ENCODE measurements around the gene CELA2B. TPM values are rescaled to one million over a fixed set of nuclear protein-coding genes. Genes with fewer than 3 reads are reported as not detected.
"Not testable (repeated sequence)": the region's sequence is repeated elsewhere in the genome, so short reads cannot be mapped to it uniquely, and the experiment has no call there.

The CELA2B gene
- total RNA-seq, 1 donor from 2014 or later: not detected

DNA sequence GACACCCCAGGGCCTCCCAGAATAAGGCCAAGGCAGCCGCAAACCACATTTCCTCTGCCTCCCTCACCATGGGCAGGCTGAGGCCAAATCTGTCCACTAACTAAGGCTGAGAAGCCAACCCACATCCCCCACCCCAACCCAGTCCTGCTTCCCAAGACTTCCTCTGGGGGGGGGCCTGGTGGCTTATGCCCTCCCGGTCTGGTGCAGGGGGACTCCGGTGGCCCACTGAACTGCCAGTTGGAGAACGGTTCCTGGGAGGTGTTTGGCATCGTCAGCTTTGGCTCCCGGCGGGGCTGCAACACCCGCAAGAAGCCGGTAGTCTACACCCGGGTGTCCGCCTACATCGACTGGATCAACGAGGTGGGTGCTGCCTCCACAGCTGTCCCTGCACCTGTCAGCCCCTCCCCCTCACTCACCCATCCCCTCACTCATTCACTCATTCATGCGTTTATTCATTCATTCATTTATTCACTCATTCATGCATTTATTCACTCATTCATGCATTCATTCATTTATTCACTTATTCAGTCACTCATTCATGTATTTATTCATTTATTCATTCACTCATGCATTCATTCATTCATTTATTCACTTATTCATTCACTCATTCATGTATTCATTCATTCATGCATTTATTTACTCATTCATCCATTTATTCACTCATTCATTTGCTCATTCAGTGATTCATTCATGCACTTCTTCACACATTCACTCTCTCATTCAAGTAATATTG is 30.3 kb upstream of the CELA2B start:
- no peak for DNase-seq

DNA sequence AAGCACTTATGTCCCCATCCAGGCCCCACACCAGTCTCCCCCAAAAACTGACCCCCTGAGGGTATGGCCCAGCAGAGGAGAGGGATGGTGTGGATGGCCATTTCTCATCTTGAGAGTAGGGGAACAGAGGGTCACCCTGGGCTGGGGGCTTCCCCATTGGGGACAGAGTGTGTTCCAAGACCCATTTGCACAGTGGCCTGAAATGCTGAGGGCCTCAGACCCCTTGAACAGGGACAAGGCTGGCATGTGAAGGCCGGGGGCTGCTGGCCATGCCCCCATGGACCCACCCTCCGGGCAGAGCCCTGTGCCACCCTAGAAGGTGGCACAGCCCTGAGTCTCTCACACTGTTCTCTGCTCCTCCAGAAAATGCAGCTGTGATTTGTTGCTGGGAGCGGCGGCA is 29.7 kb upstream of the CELA2B start:
- DNase-seq: no peak

GRCh38 chr1:15448877-15449462 is 26.9 kb upstream of the CELA2B start:
- DNase-seq: no peak

DNA sequence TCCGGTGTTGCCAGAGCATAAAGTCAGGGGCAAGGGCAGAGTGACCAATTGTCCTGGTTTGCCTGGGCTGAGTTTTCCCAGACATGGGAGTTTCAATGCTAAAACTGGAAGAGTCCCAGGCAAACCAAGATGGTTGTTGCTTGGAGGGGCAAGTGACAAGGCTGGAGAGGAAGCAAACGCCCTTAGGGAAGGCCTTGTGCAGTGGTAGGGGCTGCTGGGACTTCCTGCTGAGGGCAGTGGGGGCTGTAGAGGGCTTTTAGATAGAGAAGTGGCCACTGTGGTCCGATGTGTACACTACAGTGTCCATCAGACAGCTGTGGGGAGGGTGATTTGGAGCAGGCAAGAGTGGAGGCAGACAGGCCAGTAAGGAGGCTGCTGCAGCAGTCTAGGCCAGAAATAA is 26.3 kb upstream of the CELA2B start:
- no peak for DNase-seq

DNA sequence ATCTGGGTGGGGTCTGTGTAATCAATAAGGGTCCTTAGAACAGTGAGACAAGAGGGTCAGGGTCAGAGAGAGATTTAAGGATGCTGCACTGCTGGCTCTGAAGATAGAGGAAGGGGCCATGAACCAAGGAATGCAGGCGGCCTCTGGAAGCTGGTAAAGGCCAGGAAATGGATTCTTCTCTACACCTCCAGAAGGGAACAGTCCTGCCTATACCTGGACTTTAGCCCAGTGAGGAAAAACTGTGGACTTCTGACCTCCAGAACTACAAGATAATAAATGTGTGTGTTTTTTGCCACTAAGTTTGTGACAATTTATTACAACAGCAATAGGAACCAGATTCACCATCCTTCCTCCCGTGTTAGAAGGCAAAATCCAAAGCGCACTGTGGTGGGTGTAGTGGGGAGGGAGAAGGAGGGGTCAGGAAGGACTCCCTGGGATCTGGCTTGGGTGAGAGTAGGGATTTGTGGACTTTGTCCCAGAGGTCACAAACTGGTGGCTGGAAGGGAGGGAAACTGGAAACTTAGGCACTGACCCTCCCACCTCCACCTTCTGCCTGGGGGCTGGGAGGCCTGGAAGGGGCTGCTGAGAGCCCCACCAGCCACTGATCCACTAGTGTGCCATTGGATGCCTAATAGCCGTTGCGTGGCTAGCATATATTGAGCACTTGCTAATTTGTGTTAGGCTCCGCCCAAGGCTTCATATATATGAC is 24.7 kb upstream of the CELA2B start:
- no peak for DNase-seq

GRCh38 chr1:15452216-15452615 is 23.7 kb upstream of the CELA2B start:
- no peak for DNase-seq

- DNase-seq: no peak
Measured at GRCh38 chr1:15452866-15453571, 22.9 kb upstream of the CELA2B start.

DNA sequence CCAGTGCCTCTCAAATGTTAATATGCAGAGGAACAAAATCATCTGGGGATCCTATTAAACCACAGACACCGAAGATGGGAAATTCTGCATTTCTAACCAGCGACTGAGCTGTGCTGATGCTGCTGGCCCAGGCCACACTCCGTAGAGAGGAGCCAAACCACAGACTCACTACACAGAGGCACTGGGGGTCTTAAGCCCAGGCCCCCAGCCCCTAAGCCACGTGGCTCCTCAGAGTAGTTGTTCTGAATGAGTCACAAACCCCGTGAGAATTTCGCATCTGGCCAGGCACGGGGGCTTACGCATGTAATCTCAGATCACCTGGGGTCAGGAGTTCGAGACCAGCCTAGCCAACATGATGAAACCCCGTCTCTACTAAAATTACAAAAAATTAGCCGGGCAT is 22.2 kb upstream of the CELA2B start:
- DNase-seq: no peak

DNA sequence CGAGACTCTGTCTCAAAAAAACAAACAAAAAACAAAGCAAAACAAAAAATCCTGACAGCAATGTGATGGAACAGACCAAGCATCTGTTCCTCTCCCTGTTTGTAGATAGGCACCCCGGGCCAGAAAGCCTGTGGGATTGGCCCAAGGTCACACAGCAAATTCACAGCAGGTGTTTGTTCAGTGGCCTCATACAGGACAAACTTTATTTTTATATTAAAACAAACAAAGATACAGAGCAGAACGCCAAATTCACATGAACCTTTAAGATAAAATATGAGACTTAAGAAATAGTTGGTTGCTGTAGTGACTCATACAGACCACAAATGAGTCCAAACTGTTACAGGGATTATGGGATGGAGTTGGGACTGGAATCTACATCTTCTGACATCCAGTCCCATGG is 21.6 kb upstream of the CELA2B start:
- no peak for DNase-seq

DNA sequence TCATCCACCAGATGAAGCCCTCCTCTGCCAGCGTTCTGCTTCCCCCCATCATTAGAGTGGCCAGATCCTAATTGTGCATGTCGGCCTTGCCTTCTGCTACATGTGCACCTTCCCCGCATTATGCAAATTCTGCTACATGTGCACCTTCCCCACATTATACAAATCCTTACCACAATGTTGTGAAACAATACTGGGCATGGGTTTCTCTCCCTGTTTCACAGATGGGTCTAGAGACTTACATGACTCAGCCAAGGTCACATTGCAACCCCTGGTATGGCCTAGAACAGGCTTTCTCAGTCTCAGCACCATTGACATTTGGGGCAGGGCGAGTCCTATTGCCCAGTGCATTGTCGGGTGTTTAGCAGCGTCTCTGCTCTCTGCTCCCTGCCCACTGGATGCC is 20.4 kb upstream of the CELA2B start:
- no peak for DNase-seq

DNA sequence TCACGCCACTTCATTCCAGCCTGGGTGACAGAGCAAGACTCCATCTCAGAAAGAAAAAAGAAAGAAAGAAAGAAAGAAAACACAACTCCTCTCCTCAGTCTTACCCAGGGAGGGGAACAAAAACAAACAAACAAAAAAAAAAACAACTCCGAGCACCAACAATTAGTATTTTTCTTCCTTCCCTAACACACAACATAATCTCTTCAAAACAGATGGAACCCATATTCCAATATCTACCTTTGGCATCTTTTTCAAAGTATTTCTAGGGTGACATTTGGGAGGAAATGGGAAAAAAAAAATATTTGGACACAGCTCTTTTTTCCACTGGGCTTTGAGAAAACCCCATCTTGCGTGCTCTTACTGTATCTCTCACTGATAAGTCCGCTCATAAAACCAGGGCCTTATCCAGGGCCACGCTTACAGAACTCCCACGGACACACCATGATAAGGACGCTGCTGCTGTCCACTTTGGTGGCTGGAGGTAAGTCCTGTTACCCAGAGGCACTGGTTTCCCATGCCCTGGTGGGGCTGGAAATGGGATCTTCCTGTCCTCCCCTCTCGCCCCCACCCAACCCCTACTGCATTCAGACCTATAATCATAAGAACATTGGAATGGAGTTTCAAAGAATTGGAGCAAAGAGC is 19.5 kb upstream of the CELA2B start, which contains the start of gene CELA2A:
CELA2A (plus strand) TSS at position 420 of the 642 bp plus-strand sequence; CDS start at position 442, 22 bp downstream.
- DNase-seq: no peak

DNA sequence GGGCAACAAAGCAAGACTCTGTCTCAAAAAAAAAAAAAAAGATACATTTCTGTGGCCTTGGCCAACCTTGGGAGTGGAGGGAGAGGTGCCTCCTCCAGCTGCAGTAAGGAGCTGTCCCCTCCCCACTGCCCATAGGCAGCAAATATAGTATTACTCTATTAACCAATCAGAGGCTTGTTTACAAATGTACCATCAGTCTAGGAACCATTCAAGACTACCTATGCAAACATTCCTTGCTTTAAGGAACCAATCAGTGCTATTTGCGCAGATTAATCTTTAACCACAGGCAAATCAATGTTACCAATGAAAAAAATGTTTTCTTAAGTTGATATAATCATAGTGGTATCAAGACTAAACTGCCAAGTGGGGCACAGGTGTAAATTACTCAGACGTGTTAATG is 18.3 kb upstream of the CELA2B start:
- no peak for DNase-seq

DNA sequence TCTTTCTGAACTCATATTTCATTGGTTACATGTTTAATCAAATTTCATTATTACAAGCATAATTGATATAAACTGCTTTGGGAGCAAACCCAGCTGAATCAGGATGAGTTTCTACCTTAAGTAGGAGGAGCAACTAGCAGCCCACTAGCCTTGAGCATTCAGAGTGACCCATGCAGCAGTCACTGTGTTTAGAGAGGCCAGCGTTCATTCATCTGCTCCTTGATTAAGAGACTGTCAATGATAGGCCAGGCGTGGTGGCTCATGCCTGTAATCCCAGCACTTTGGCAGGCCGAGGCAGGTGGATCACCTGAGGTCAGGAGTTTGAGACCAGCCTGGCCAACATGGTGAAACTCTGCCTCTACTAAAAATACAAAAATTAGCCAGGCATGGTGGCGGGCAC is 17.5 kb upstream of the CELA2B start:
- not testable (repeated sequence) for DNase-seq

- no peak for DNase-seq
Measured at GRCh38 chr1:15459771-15460707, 15.9 kb upstream of the CELA2B start.

- DNase-seq: peak; percentile 34
Measured at GRCh38 chr1:15460708-15461095, 15.2 kb upstream of the CELA2B start.

DNA sequence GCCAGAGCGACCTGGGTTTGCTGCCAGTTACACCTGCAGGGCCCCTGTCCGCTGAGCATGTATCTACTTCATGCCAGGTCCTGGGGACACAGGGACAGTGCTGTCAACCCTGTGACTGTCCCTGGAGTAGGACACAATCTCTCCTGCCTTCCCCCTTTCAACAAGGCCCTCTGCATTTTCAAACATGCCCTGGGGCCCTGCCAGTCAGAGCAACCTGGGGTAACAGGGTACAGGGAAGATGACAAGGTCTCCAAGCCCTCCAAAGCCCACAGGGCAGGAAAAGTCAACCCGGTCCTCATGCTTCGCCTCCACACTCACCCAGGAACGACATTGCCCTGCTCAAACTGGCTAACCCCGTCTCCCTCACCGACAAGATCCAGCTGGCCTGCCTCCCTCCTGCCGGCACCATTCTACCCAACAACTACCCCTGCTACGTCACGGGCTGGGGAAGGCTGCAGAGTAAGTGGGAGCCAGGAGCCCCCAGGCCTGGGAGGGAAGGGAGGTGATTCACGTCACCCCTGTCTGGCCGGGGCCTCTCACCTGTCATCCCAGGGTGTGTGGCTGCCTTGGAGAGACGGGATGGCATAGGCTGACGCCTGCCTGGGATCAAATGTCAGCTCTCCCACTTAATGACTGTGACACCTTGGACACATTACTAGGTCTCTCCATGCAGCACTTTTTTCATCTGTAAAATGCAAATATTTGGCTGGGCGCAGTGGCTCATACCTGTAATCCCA is 12.7 kb upstream of the CELA2B start:
- not testable (repeated sequence) for DNase-seq

GRCh38 chr1:15463926-15464322 is 12.0 kb upstream of the CELA2B start:
- DNase-seq: not testable (repeated sequence)

GRCh38 chr1:15465674-15466073 is 10.2 kb upstream of the CELA2B start:
- no peak for DNase-seq

DNA sequence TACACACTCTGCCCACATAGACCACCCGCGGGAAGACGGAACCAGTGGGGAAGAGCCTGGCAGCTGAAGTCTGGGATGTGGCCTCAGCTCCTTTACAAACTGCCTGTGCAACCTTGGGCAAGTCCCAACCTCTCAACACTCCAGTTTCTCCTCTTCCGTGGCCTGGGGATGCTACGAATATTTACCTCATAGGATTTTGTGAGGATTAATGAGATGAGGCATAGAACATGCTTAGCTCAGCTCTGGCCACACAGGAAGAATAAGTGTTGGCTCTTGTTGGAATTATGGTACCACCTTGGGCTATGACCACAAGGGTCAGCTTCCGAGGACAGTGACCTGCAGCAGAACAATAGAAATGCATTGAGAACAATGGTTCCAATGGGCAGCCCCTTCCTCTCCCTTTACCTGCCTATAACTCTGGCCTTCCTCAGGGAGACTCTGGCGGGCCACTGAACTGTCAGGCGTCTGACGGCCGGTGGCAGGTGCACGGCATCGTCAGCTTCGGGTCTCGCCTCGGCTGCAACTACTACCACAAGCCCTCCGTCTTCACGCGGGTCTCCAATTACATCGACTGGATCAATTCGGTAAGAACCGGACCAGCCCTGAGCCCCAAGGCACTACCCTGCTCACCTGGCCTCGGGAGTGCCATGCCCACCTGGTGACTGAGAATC is 8.8 kb upstream of the CELA2B start:
- not testable (repeated sequence) for DNase-seq

- DNase-seq: no peak
Measured at GRCh38 chr1:15468145-15468544, 7.8 kb upstream of the CELA2B start.
